ENCODE measurements around the gene GYS1. TPM values are rescaled to one million over a fixed set of nuclear protein-coding genes. Genes with fewer than 3 reads are reported as not detected.

The GYS1 gene
- total RNA-seq, 1 donor from 2014 or later = 11.1 TPM

Other genes starting within 250 kb of the GYS1 start
- 0.20 and 0.22 TPM in 2 replicates for gene IZUMO1, start 246.4 kb downstream of the GYS1 start, total RNA-seq
- gene FUT1, start 240.7 kb downstream of the GYS1 start, total RNA-seq = 4.8 and 8.3 TPM in 2 replicates
- gene FGF21, start 237.8 kb downstream of the GYS1 start, total RNA-seq = under 0.01 TPM in 1 of 2 replicates, not detected in the other
- gene BCAT2, start 182.3 kb downstream of the GYS1 start, total RNA-seq = 26.2 and 28.3 TPM in 2 replicates
- gene HSD17B14, start 156.8 kb downstream of the GYS1 start, total RNA-seq = 0.60 and 2.6 TPM in 2 replicates
- 2.4 and 7.1 TPM in 2 replicates for gene PLEKHA4, start 124.7 kb downstream of the GYS1 start, total RNA-seq
- 21.6 and 63.9 TPM in 2 replicates for gene PPP1R15A, start 120.9 kb downstream of the GYS1 start, total RNA-seq
- under 0.01 TPM in 2 replicates for gene TULP2, start 94.6 kb downstream of the GYS1 start, total RNA-seq
- gene NUCB1, start 93.0 kb downstream of the GYS1 start, total RNA-seq = 118 and 160 TPM in 2 replicates
- gene DHDH, start 59.6 kb downstream of the GYS1 start, total RNA-seq = under 0.01 TPM in 1 of 2 replicates, not detected in the other
- 96.8 and 101 TPM in 2 replicates for gene BAX, start 38.4 kb downstream of the GYS1 start, total RNA-seq
- gene FTL, start 28.0 kb downstream of the GYS1 start, total RNA-seq = 928 and 942 TPM in 2 replicates
- 113 and 138 TPM in 2 replicates for gene RUVBL2, start 578 bp upstream of the GYS1 start, total RNA-seq
- not detected in 2 replicates for gene LHB, start 23.8 kb upstream of the GYS1 start, total RNA-seq
- gene CGB3, start 31.0 kb upstream of the GYS1 start, total RNA-seq = not detected in 2 replicates
- not detected in 2 replicates for gene CGB2, start 38.6 kb upstream of the GYS1 start, total RNA-seq
- gene CGB1, start 43.6 kb upstream of the GYS1 start, total RNA-seq = not detected in 2 replicates
- gene CGB5, start 50.5 kb upstream of the GYS1 start, total RNA-seq = not detected in 2 replicates
- gene CGB8, start 55.8 kb upstream of the GYS1 start, total RNA-seq = not detected in 2 replicates
- 0.22 TPM in 1 of 2 replicates, not detected in the other for gene CGB7, start 64.4 kb upstream of the GYS1 start, total RNA-seq
- gene NTF4, start 71.5 kb upstream of the GYS1 start, total RNA-seq = not detected in 2 replicates
- gene KCNA7, start 79.4 kb upstream of the GYS1 start, total RNA-seq = not detected in 2 replicates
- gene SNRNP70, start 92.1 kb upstream of the GYS1 start, total RNA-seq = 132 and 137 TPM in 2 replicates
- gene LIN7B, start 121.1 kb upstream of the GYS1 start, total RNA-seq = 1.6 and 2.2 TPM in 2 replicates
- gene C19orf73, start 125.8 kb upstream of the GYS1 start, total RNA-seq = 0.22 and 0.40 TPM in 2 replicates
- gene PPFIA3, start 126.2 kb upstream of the GYS1 start, total RNA-seq = 1.6 and 2.8 TPM in 2 replicates
- gene HRC, start 162.1 kb upstream of the GYS1 start, total RNA-seq = not detected in 2 replicates
- 9.5 and 10.7 TPM in 2 replicates for gene TRPM4, start 164.5 kb upstream of the GYS1 start, total RNA-seq

Data from lung microvascular endothelial cell (primary cell).